ENCODE measurements around the gene AQP10.
"Not testable (repeated sequence)": the region's sequence is repeated elsewhere in the genome, so short reads cannot be mapped to it uniquely, and the experiment has no call there.

Gene AQP10

DNA sequence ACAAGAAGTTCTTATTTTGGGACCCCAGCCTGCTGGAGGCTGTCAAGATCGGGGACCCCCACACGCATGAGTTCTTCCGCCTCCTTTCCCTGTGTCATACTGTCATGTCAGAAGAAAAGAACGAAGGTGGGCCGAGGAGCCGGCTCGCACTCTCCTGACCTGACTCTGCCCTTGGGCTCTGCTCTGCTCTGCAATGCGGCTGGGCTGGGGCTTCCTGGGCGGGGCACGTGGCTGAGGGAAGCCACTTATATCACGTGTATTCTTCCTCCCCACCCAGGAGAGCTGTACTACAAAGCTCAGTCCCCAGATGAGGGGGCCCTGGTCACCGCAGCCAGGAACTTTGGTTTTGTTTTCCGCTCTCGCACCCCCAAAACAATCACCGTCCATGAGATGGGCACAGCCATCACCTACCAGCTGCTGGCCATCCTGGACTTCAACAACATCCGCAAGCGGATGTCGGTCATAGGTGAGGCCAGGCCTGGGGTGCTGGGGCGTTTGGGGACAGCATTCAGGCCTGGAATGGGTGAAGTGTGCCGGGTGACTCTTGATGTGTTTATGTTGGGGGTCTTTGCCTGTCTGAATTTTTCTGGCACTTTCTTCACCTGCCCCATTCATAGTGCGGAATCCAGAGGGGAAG lies 22.1 kb downstream of the AQP10 start:
- in situ Hi-C loops (cut with MboI; ENCODE audit: low sequenced_read_pairs), result no loop called here

DNA sequence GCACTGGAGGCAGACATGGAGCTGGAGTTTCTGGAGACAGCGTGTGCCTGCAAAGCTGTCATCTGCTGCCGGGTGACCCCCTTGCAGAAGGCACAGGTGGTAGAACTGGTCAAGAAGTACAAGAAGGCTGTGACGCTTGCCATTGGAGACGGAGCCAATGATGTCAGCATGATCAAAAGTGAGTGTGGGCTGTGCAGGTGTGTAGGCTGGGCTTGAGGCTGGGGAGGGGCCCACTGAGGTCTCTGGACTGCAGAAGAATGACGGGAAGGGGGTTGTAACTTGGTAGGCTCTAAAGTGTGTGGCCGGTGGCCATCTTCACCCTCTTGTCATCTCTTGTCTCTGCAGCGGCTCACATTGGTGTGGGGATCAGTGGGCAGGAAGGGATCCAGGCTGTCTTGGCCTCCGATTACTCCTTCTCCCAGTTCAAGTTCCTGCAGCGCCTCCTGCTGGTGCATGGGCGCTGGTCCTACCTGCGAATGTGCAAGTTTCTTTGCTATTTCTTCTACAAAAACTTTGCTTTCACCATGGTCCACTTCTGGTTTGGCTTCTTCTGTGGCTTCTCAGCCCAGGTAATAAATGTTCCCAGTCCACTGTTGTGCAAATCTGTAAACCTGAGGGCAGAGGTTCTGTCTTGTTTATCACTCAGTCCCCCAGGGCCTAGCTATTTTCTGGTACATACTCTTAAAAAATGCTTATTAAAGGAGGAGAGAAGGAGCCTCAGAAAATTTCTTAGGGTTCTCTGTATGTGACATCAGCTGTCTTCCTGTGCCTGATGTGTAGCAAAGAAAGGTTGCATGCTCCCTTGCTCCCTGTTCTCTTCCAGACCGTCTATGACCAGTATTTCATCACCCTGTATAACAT lies 24.3 kb downstream of the AQP10 start:
- in situ Hi-C loops (cut with MboI; ENCODE audit: low sequenced_read_pairs), result no loop called here

- in situ Hi-C loops (cut with MboI; ENCODE audit: low sequenced_read_pairs), result no loop called here
These were observed 25.5 kb downstream of the AQP10 start for GRCh38 chr1:154346276-154346917.

GRCh38 chr1:154347961-154348360 lies 27.1 kb downstream of the AQP10 start:
- in situ Hi-C loops (cut with MboI; ENCODE audit: low sequenced_read_pairs), result no loop called here

DNA sequence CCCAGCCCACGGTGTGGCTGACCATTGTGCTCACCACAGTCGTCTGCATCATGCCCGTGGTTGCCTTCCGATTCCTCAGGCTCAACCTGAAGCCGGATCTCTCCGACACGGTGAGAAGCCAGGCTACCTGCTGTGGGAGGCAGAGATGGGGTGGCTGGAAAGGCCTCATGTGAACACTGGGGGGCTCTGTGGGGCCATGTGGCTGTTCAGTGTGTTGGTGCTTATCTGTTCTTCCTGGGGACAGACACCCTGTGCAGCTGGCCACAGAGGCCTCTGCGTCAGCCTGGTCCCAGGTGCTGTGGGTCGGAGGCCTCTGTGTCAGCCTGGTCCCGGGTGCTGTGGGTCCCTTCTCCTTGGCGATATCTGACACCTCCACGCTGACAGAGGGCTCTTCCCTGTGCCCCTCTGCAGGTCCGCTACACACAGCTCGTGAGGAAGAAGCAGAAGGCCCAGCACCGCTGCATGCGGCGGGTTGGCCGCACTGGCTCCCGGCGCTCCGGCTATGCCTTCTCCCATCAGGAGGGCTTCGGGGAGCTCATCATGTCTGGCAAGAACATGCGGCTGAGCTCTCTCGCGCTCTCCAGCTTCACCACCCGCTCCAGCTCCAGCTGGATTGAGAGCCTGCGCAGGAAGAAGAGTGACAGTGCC lies 27.7 kb downstream of the AQP10 start:
- in situ Hi-C loops (cut with MboI; ENCODE audit: low sequenced_read_pairs), result no loop called here

DNA sequence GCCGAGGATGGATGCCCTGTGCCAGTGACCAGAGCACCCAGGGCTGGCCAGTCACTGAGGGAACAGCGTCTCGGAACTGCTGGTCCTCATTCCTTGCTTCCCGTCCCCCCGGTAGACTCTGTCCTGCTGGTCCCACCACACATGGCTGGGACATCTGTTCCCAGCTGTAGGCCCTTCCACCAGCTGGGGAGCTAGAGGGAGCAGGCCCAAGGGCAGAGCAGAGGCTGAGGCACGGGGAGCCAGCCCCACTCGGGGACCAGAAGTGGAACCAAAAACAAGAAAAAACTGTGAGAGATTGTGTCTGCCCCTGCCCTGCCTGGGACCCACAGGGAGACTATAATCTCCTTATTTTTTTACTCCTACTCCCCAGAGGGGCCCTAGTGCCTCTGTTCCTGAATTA lies 28.2 kb downstream of the AQP10 start:
- in situ Hi-C loops (cut with MboI; ENCODE audit: low sequenced_read_pairs), result no loop called here

GRCh38 chr1:154350383-154350782 lies 29.5 kb downstream of the AQP10 start:
- in situ Hi-C loops (cut with MboI; ENCODE audit: low sequenced_read_pairs), result no loop called here

DNA sequence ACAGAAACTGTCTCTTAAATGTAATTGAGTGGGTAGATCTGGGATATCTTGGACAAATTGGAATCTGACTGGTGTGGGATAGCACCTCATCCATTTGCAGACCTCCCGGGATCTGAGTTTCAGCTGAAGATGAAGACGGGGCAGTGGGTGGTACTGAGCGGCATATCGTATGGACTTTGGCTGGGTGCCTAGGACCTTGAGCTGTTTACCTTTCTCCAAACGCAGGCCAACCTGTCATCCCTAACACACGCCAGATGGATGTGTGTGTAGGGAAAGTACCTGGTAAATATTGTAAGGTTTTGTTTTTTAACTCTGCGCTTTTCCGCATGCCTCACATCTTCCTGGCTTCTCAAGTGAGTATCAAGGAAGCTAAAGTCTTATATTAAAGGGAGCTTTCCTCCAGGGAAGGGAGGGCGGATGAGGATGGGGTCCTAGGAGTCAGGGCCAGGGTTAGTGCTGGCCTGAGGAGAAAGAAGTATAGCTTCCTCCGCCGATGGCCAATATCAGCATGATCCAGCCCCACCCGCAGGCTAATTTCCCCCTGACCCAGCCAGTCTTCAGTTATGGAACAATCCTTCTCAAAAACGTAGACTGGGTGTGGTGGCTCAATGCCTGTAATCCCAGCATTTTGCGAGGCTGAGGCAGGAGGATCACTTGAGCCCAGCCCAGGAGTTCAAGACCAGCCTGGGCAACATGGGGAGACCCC lies 30.6 kb downstream of the AQP10 start:
- in situ Hi-C loops (cut with MboI; ENCODE audit: low sequenced_read_pairs), result no loop called here

- in situ Hi-C loops (cut with MboI; ENCODE audit: low sequenced_read_pairs), result no loop called here
These were observed 31.3 kb downstream of the AQP10 start for GRCh38 chr1:154352245-154352580.

GRCh38 chr1:154352581-154353459 lies 31.9 kb downstream of the AQP10 start:
- in situ Hi-C loops (cut with MboI; ENCODE audit: low sequenced_read_pairs), result no loop called here

DNA sequence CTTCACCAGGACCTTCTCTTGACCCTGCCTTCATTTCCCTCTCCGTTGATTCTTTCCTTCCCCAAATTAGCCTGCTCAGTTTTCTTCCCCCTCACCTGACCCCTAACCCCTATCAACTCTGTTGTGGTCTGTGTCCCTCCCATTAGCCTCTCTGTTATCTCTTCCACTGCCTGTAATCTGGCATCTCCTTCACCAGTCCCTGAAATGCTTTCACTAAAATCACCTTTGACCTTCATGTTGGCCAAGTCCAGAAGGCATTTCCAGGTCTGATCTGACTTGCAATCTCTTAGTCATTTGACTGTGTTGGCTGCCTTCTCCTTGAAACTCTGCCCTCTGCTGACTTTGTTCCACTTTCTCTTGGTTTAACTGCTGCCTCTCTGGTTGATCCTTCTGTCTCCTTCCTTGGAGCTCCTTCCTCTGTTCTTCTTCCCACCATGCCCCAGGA lies 32.6 kb downstream of the AQP10 start:
- in situ Hi-C loops (cut with MboI; ENCODE audit: low sequenced_read_pairs), result no loop called here

GRCh38 chr1:154353966-154354365 lies 33.1 kb downstream of the AQP10 start:
- in situ Hi-C loops (cut with MboI; ENCODE audit: low sequenced_read_pairs), result no loop called here

DNA sequence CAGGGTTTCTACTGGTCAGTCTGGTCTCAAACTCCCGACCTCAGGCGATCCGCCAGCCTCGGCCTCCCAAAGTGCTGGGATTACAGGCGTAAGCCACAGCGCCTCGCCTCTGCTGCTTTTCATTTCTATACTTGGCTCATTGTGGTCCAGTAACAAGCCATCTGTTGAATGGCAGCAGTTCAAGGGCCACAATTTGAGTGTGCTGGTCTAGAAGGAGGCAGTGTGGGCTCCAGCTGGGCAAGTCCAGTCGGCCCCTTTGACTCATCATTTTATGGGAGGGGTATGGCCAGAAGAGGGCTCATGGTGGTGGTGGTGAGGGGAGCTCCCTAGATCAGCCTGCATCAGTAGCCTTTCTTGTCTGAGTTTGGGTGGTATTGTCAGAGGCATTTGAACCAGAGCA lies 37.6 kb downstream of the AQP10 start:
- in situ Hi-C loops (cut with MboI; ENCODE audit: low sequenced_read_pairs), result no loop called here

- in situ Hi-C loops (cut with MboI; ENCODE audit: low sequenced_read_pairs), result no loop called here
These were observed 39.4 kb downstream of the AQP10 start for GRCh38 chr1:154360288-154360687.

GRCh38 chr1:154360881-154361280 lies 40.0 kb downstream of the AQP10 start:
- in situ Hi-C loops (cut with MboI; ENCODE audit: low sequenced_read_pairs), result not testable (repeated sequence)

- in situ Hi-C loops (cut with MboI; ENCODE audit: low sequenced_read_pairs), result no loop called here
These were observed 40.5 kb downstream of the AQP10 start for GRCh38 chr1:154361357-154361756.

- in situ Hi-C loops (cut with MboI; ENCODE audit: low sequenced_read_pairs), result no loop called here
These were observed 50.5 kb downstream of the AQP10 start for GRCh38 chr1:154371436-154371835.

DNA sequence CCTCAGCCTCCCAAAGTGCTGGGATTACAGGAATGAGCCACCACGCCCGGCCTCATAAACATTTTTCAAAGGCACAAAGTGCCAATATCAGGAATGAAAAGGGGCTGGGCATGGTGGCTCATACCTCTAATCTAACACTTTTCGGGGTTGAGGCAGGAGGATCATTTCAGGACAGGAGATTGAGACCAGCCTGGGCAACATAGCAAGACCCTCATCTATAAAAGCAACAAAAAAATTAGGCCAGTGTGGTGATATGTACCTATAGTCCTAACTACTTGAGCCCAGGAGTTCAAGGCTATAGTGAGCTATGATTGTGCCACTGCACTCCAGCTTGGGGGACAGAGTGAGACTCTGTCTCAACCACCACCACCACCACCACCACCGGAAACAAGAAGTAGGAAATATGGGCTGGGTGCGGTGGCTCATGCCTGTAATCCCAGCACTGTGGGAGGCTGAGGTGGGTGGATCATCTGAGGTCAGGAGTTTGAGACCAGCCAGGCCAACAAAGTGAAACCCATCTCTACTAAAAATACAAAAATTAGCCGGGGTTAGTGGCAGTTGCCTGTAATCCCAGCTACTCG lies 53.0 kb downstream of the AQP10 start:
- in situ Hi-C loops (cut with MboI; ENCODE audit: low sequenced_read_pairs), result not testable (repeated sequence)
